Right atrium auricular region (tissue), 2 donors: ENCODE measurements around the gene AGO3. TPM values are rescaled to one million over a fixed set of nuclear protein-coding genes. Genes with fewer than 3 reads are reported as not detected.

Experiments used
- DNase-seq: peaks from one replicate; pipeline ENCODE4 v3.0.0-alpha.2; 2019; ENCODE audit warnings: low spot score
- H3K27ac ChIP-seq, 2 donors: fragments of 200-600 bp; sonication (generic); 1 replicate in 1 of 2; 2 replicates in 1 of 2; pipeline ENCODE4 v1.5.1; 2016 to 2019
- H3K27me3 ChIP-seq, 2 donors: fragments of 200-600 bp; sonication (generic); one replicate each; pipeline versions ENCODE4 v1.5.1 to v1.6.0; 2017 to 2019
- H3K36me3 ChIP-seq: fragments of 200-600 bp; sonication (generic); one replicate; pipeline ENCODE4 v1.5.1; 2016
- H3K4me1 ChIP-seq, 2 donors: fragments of 200-600 bp; sonication (generic); one replicate each; pipeline versions ENCODE4 v1.5.1 to v1.6.0; 2017 to 2019
- H3K4me3 ChIP-seq, 2 donors: fragments of 200-600 bp; sonication (generic); 1 replicate in 1 of 2; 2 replicates in 1 of 2; pipeline ENCODE4 v1.5.1; 2017 to 2019; ENCODE audit warnings: mild to moderate bottlenecking in 1 of 2, moderate library complexity in 1 of 2
- H3K9me3 ChIP-seq, 2 donors: fragments of 200-600 bp; sonication (generic); one replicate each; pipeline ENCODE4 v1.5.1; 2019
- CTCF ChIP-seq, 2 donors: fragments of 200-600 bp; sonication (generic); IDR thresholded peaks; one replicate each; pipeline ENCODE4 v1.5.1; 2019; ENCODE audit warnings: antibody characterized with exemption in 2 of 2
- total RNA-seq, 2 donors: library from RNA; depleted of rRNA; stranded (reverse); fragments of >200 nt; gene quantifications; one replicate each; pipeline ENCODE4 v1.1.0, GENCODE V29; 2016

The AGO3 gene
- total RNA-seq, 2 donors from 2014 or later = 10.1 to 10.6 TPM

- Histone ChIP-seq H3K27ac (no peak overlapping the region), H3K9me3 (no peaks in the 10 kb centered on the region), H3K4me1 (no peaks in the 10 kb centered on the region), H3K27me3 (no peaks in the 10 kb centered on the region), H3K36me3 (no peaks in the 10 kb centered on the region), H3K4me3 (no peak overlapping the region)
- no peak for TF ChIP-seq CTCF (IDR thresholded peaks at IDR 0.05)
- no peak for DNase-seq
Observed at GRCh38 chr1:36076979-36077573, 146.2 kb downstream of the AGO3 start.

GRCh38 chr1:36080236-36080635 lies 149.3 kb downstream of the AGO3 start:
- Histone ChIP-seq H3K4me3 (no peak overlapping the region), H3K36me3 (no peaks in the 10 kb centered on the region), H3K27ac (no peak overlapping the region), H3K27me3 (no peaks in the 10 kb centered on the region), H3K4me1 (peaks cover 0 to 14% of the 10 kb centered on the region in 2 donors), H3K9me3 (no peaks in the 10 kb centered on the region)
- DNase-seq = no peak
- TF ChIP-seq CTCF (IDR thresholded peaks at IDR 0.05) = no peak

- no peaks in the 10 kb centered on the region for H3K27me3 ChIP-seq
- H3K9me3 ChIP-seq = no peaks in the 10 kb centered on the region
- no peak for TF ChIP-seq CTCF (IDR thresholded peaks at IDR 0.05)
- no peak overlapping the region for H3K27ac ChIP-seq
- H3K4me1 ChIP-seq = peaks cover 0 to 14% of the 10 kb centered on the region in 2 donors
- H3K36me3 ChIP-seq = no peaks in the 10 kb centered on the region
- H3K4me3 ChIP-seq = no peak overlapping the region
- no peak for DNase-seq
Observed at GRCh38 chr1:36080801-36081200, 149.9 kb downstream of the AGO3 start.

- Histone ChIP-seq H3K4me3 (no peak overlapping the region), H3K9me3 (no peaks in the 10 kb centered on the region), H3K27me3 (no peaks in the 10 kb centered on the region), H3K27ac (no peak overlapping the region), H3K36me3 (no peaks in the 10 kb centered on the region), H3K4me1 (peaks cover 0 to 14% of the 10 kb centered on the region in 2 donors)
- no peak for TF ChIP-seq CTCF (IDR thresholded peaks at IDR 0.05)
- peak; percentile 54 for DNase-seq
Observed at GRCh38 chr1:36081926-36082485, 151.1 kb downstream of the AGO3 start.

GRCh38 chr1:36083219-36083618 lies 152.3 kb downstream of the AGO3 start:
- peak; percentile 52 for DNase-seq
- H3K4me3 ChIP-seq = no peak overlapping the region
- H3K4me1 ChIP-seq = peaks cover 0 to 18% of the 10 kb centered on the region in 2 donors
- no peaks in the 10 kb centered on the region for H3K36me3 ChIP-seq
- no peaks in the 10 kb centered on the region for H3K27me3 ChIP-seq
- no peak overlapping the region for H3K27ac ChIP-seq
- no peaks in the 10 kb centered on the region for H3K9me3 ChIP-seq
- no peak for TF ChIP-seq CTCF (IDR thresholded peaks at IDR 0.05)
